Measurements from ENCODE around the gene CHL1.

Gene CHL1, protein sequence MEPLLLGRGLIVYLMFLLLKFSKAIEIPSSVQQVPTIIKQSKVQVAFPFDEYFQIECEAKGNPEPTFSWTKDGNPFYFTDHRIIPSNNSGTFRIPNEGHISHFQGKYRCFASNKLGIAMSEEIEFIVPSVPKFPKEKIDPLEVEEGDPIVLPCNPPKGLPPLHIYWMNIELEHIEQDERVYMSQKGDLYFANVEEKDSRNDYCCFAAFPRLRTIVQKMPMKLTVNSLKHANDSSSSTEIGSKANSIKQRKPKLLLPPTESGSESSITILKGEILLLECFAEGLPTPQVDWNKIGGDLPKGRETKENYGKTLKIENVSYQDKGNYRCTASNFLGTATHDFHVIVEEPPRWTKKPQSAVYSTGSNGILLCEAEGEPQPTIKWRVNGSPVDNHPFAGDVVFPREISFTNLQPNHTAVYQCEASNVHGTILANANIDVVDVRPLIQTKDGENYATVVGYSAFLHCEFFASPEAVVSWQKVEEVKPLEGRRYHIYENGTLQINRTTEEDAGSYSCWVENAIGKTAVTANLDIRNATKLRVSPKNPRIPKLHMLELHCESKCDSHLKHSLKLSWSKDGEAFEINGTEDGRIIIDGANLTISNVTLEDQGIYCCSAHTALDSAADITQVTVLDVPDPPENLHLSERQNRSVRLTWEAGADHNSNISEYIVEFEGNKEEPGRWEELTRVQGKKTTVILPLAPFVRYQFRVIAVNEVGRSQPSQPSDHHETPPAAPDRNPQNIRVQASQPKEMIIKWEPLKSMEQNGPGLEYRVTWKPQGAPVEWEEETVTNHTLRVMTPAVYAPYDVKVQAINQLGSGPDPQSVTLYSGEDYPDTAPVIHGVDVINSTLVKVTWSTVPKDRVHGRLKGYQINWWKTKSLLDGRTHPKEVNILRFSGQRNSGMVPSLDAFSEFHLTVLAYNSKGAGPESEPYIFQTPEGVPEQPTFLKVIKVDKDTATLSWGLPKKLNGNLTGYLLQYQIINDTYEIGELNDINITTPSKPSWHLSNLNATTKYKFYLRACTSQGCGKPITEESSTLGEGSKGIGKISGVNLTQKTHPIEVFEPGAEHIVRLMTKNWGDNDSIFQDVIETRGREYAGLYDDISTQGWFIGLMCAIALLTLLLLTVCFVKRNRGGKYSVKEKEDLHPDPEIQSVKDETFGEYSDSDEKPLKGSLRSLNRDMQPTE (N-terminal part only)

DNA sequence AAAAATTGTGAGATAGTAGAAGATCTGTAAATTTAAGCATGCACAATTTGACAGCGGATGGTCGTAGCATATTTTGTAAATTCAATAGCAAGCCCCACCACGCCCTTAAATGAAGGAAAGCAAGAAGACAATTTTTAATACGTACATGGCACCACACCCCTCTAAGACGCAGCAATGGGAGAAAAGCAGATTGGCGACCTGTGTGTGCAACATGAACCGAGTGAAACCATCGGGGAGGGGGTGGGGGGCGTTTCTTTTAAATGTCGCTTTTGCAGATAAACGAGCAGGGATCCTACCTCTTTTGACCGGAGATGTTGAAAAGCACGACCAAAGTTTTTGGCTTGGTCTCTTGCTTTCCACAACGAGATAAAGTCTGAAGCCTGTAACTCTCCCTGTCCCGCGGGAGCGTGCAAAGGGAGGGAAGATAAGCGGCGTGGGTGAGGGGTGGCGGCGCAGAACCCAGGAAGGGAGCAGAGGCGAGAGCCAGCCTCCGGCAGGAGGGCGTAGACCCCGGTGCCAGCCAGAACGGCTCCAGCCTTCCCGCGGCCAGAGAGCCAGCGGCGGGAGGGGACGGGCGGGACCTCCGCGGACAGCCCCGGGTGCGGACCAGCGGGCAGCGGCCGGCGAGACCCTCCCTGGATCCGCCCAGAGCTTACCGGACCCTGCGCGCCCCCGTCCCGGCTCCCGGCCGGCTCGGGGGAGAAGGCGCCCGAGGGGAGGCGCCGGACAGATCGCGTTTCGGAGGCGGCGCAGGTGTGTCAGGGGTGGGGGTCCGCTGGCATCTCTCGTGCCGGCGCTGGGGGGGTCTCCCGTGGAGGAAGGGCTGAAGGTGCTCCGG lies at the start of gene CHL1:
Gene CHL1, plus strand, starts transcription at position 453 of the 838 bp plus-strand sequence. CDS start 123,014 bp downstream, outside the sequence.
- DNase-seq, result no peak

DNA sequence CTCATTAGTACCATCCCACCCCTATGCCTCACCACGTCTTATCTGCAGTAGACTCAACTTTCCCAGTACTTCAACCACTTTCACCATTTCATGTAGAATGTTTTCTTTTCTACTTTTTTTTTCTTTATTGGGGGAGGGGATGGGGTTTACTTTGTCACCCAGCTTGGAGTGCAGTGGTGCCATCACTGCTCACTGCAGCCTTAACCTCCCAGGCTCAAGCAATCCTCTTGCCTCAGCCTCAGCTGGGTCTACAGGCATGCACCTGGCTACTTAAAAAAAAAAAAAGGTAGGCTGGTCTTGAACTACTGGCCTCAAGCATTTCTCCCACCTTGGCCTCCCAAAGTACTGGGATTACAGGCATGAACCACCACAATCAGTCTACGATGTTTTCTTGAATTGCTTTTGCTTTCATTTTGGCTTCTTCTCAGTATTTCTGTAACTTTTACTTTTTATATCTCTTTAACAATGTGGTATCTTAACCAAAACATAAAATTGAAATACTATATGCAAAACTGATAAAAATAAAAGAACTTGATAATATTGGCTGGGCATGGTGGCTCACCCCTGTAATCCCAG lies 44.9 kb upstream of the CHL1 start:
- no peak for DNase-seq

GRCh38 chr3:159974-160373 lies 36.6 kb upstream of the CHL1 start:
- DNase-seq, result no peak

GRCh38 chr3:166071-166470 lies 30.5 kb upstream of the CHL1 start:
- no peak for DNase-seq

DNA sequence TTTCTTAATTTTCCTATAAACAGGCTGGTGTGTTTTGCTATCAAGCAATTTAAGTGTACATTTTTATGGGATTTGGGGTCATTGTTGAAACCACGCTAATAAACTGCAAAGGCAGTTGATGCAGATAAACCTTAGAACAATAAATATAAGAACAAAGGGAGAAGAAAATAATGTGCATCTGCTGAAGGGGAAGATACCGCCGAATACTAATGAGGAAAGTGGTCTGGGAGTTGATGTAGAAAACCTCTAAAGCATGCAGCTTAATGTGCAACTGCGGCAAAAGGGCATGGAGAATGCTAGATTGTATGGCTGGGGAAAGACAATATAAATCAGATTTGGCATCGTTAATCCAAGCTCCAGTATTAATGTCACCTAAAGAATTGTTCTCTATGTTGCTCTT lies 29.8 kb upstream of the CHL1 start:
- no peak for DNase-seq

DNA sequence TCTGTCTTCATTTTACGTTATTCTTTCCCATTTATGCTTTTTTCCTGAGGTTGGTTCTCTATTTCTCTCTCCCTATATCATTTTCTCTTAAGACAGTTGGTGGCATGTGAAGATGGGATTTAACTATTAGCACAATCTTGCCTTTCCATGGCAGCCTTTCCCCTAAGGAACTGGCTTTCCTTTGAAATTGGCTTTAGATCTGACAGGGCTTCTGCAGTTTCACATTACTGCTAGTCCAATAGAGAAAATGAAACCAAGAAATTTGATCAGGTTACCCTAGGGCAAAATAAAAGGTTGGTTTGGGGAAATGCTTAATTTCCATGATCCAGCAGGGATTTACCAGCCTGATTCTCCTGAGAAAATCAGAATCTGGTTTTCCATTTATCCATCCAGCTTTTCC lies 22.7 kb upstream of the CHL1 start:
- no peak for DNase-seq

DNA sequence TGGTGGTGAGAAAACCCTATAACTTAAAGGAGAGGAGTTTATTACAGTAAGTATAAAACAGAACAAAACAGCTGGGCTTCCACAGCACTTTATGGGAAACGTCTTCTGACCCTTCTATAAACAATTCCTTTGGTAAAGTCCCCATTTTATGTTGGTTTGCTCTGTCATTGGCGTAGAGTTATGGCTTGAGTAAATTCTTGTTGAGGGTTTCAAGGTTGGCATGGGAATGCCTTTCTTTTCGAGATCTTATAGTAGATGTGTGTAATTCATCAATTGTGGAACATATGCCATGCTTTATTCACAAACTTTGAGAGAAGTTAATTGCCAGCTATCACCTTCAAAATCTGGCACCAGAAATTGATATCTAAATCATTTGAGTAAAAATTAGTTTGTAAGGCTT lies 11.6 kb upstream of the CHL1 start:
- no peak for DNase-seq

- no peak for DNase-seq
Observed at GRCh38 chr3:192215-192929, 4.2 kb upstream of the CHL1 start.

- DNase-seq, result no peak
Observed at GRCh38 chr3:194001-194400, 2.6 kb upstream of the CHL1 start.

DNA sequence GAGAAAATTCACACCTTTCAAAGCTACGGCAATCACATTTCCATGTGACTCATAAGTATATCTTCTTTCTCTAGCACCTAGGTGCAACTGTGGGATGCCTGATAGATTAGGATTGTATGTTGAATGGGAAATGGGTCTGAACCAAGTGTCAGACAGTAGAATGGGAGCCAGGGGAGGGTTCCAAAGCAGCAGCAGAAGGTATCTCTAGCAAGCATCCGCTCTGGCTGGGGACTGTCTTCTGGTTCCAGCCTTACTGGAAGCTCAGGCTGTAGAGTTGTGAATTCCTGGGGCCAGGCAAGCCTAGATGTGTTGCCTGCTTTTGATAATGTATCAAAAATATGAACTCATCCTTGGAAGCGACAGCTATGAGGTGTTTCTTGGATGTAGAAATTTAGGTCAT lies 2.1 kb upstream of the CHL1 start:
- no peak for DNase-seq

GRCh38 chr3:195666-196065 lies 897 bp upstream of the CHL1 start:
- no peak for DNase-seq

GRCh38 chr3:197149-197827 lies 725 bp downstream of the CHL1 start:
- no peak for DNase-seq

DNA sequence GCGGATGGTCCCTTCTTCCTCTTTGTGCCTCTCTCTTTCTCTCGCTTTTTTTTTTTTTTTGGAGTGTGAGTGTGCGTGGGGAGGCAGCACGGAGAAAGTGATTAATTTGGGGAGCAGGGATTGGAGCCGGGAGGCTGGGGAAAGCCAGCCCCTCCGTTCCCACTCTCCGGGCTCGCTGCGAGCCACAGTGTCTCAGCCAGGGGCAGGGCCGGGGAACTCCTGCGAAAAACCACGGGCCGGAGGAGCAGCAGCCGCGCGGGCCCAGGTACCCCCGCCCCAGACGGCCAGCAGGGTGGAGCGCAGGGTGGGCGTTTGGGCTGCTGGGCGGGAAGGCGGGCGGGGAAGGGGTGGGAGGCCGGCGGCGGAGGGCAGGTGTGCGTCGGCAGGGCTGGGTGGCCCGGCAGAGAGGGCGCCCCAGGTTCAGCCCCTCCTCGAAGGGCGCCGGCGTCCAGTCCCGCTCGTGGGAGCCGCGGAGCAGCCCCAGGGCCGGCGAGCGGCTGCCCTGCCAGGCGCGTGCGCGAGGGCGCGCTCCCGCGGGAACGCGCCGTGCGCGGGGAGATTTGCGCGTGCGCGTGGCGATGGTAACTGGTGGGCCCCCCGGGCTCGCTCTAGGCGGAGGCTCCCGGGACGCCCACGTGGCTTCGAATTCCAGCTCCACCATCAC lies 1.4 kb downstream of the CHL1 start:
- no peak for DNase-seq

DNA sequence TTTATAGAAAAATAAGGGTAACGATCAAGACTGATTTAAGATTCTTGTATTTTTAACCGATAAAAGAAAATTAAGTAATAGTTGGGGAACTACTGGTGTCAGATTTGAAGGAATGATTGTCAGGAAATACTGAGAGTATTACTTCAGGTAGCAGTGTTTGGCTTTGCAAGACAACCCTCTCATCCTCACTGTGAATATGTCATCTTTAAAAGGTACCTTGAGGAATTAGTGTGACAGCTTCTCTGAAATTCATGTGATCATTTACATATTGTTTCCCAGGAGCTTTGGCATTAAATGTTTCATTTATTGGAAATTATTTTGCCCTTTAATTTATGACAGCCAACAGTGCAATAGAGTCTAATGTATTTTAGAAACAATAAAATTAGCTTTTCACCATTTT lies 3.3 kb downstream of the CHL1 start:
- no peak for DNase-seq

DNA sequence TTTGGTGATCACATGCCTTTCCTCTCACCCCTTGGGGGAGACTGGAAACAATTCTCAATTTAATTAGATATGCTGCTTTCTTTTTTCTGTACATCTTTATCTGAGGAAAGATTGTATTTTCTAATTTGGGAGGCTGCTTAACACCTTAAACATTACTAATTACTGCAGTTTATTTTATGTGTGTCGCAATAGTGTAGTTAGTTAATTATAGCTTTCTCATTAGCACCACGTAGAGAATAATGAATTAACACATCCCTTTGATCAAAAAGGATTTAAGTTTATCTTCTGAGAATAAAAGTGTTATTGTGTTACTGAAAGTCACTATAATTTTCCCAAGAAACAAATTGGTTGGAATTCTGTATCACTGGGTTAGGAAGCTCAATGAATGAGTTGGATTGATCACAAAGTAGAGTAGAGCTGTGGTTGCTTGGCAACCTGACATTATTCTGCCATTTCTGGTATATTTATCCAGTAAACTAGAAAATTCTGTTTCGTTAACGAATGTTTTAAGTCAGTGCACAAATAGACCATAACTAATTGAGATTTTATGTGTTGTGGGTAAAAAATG lies 4.3 kb downstream of the CHL1 start:
- DNase-seq, result no peak

DNA sequence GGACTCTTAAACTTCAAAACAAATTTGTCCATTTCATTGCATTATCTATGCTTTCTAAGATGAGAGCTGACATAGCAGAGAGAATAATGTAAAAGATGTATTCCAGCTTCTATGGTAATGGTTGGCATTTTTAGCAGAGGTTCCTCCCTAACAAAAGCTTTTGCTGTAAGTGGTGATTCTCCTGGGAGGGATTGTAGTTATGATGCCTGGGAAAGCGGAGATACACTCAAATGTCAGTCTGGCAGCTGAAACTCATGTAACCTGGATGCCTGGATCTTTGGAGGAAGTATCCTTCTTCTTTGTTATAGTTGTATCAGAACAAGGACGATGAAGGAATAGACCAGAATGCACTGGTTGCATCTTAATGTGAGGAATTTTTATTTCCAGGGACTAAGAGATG lies 7.5 kb downstream of the CHL1 start:
- no peak for DNase-seq

- no peak for DNase-seq
Observed at GRCh38 chr3:207973-208372, 11.4 kb downstream of the CHL1 start.

DNA sequence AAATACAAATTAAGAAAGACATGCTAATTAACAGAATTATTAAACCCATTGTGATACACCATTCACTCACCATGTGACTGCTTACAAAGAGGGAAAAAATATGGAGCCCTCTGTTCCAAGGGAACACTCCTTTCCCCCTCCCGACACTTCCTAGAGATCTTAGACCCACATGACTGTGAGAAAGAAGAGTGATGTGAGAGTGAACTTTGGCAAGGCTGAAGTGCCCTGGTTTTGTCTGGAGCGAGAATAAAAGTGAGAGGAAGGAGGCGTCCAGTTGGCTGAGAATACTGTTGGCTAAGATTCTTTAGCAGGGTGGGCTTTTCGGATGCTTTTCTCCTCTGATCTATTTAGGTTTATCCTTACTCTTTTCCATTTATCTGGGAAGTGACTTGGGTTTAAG lies 14.1 kb downstream of the CHL1 start:
- DNase-seq, result no peak

DNA sequence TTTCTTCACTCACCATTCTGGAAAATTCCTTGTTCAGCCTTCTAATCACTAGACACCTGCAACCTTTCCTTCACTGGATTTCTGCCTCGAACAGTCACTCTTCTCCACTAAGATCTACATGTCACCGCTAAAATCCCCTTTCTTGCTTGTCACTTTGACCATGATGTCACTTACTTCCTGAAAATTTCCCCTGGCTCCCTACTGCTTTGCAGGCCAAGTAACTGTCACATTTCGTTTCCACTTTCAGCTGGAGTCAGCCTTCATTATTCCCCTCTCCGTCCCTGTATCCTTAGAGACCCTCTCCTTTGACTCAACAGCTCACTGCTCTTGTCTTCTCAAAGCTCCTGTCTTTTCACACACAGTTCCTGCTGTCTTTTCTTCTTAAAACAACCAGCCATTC lies 15.9 kb downstream of the CHL1 start:
- DNase-seq, result no peak
